ENCODE results near the gene UCN. TPM values are rescaled to one million over a fixed set of nuclear protein-coding genes. Genes with fewer than 3 reads are reported as not detected.

Gene UCN
- total RNA-seq, 4 donors from 2014 or later: 2.3 to 8.5 (median 2.3) TPM; not detected in 1

GRCh38 chr2:27258051-27258450 is 50.2 kb downstream of the UCN start:
- TF ChIP-seq CTCF (IDR thresholded peaks at IDR 0.05): no peak
- no peak for TF ChIP-seq POLR2A (IDR thresholded peaks at IDR 0.05)
- DNase-seq: no peak
- Histone ChIP-seq H3K36me3 (no peaks in the 10 kb centered on the region), H3K4me3 (no peak overlapping the region), H3K27ac (no peak overlapping the region), H3K4me1 (peaks cover 0 to 12% of the 10 kb centered on the region in 2 donors), H3K9me3 (no peaks in the 10 kb centered on the region), H3K27me3 (peaks cover 13 to 15% of the 10 kb centered on the region in 2 donors)
- intact Hi-C loops (cut with DNase I; ENCODE audit: low total_unique reads): no loop called here

Other genes with a start within 250 kb of the UCN start
- 100 to 1,000 TPM in 3 of 4 donors, 10 to 100 TPM in 1; 76.3 to 387 (median 237) TPM for gene OST4, start 236.8 kb downstream of the UCN start, total RNA-seq
- 100 to 1,000 TPM; 107 to 377 (median 224) TPM for gene EMILIN1, start 229.8 kb downstream of the UCN start, total RNA-seq
- 10 to 100 TPM in 1 of 4 donors, 1 to 10 TPM in 3; 1.0 to 21.6 (median 5.4) TPM for gene KHK, start 221.7 kb downstream of the UCN start, total RNA-seq
- 10 to 100 TPM in 2 of 4 donors, 1 to 10 TPM in 2; 2.3 to 22.9 (median 9.7) TPM for gene CGREF1, start 189.3 kb downstream of the UCN start, total RNA-seq
- 1 to 10 TPM in 1 of 4 donors, not detected in 3; 1.2 TPM for gene ABHD1, start 184.6 kb downstream of the UCN start, total RNA-seq
- 10 to 100 TPM; 37.7 to 91.0 (median 62.9) TPM for gene PREB, start 173.8 kb downstream of the UCN start, total RNA-seq
- not detected for gene PRR30, start 169.0 kb downstream of the UCN start, total RNA-seq
- 10 to 100 TPM; 19.4 to 84.6 (median 32.0) TPM for gene TCF23, start 159.4 kb downstream of the UCN start, total RNA-seq
- 100 to 1,000 TPM; 105 to 235 (median 144) TPM for gene ATRAID, start 96.4 kb downstream of the UCN start, total RNA-seq
- 10 to 100 TPM; 20.5 to 69.7 (median 60.5) TPM for gene SLC5A6, start 96.2 kb downstream of the UCN start, total RNA-seq
- 10 to 100 TPM in 3 of 4 donors, 1 to 10 TPM in 1; 5.9 to 47.2 (median 31.3) TPM for gene CAD, start 91.1 kb downstream of the UCN start, total RNA-seq
- 1 to 10 TPM in 1 of 4 donors, under 1 TPM in 2, not detected in 1; 0.35 to 2.1 (median 0.88) TPM for gene SLC30A3, start 45.4 kb downstream of the UCN start, total RNA-seq
- gene DNAJC5G, start 33.0 kb downstream of the UCN start, total RNA-seq: 1 to 10 TPM in 2 of 4 donors, under 1 TPM in 1, not detected in 1; 0.77 to 3.9 (median 1.5) TPM
- 1 to 10 TPM in 1 of 4 donors, under 1 TPM in 3; 0.26 to 5.0 (median 0.58) TPM for gene TRIM54, start 26.0 kb downstream of the UCN start, total RNA-seq
- 10 to 100 TPM; 41.8 to 60.0 (median 50.6) TPM for gene MPV17, start 14.7 kb upstream of the UCN start, total RNA-seq
- gene GTF3C2, start 48.3 kb upstream of the UCN start, total RNA-seq: 10 to 100 TPM; 21.3 to 70.6 (median 31.2) TPM
- 10 to 100 TPM in 3 of 4 donors, 1 to 10 TPM in 1; 7.9 to 51.7 (median 13.8) TPM for gene EIF2B4, start 61.9 kb upstream of the UCN start, total RNA-seq
- 10 to 100 TPM; 89.4 to 91.5 (median 90.8) TPM for gene SNX17, start 62.2 kb upstream of the UCN start, total RNA-seq
- 10 to 100 TPM in 3 of 4 donors, under 1 TPM in 1; 0.88 to 16.1 (median 12.0) TPM for gene ZNF513, start 72.3 kb upstream of the UCN start, total RNA-seq
- gene PPM1G, start 101.1 kb upstream of the UCN start, total RNA-seq: 10 to 100 TPM; 15.9 to 54.1 (median 42.2) TPM
- 100 to 1,000 TPM in 2 of 4 donors, 10 to 100 TPM in 2; 57.6 to 148 (median 83.5) TPM for gene NRBP1, start 120.2 kb upstream of the UCN start, total RNA-seq
- gene KRTCAP3, start 133.9 kb upstream of the UCN start, total RNA-seq: 1 to 10 TPM in 3 of 4 donors, not detected in 1; 1.9 to 8.8 (median 2.6) TPM
- gene IFT172, start 181.3 kb upstream of the UCN start, total RNA-seq: 10 to 100 TPM in 3 of 4 donors, 1 to 10 TPM in 1; 9.7 to 63.1 (median 48.2) TPM
- 1 to 10 TPM in 3 of 4 donors, under 1 TPM in 1; 0.59 to 9.1 (median 7.4) TPM for gene FNDC4, start 186.8 kb upstream of the UCN start, total RNA-seq
- gene GCKR, start 188.4 kb upstream of the UCN start, total RNA-seq: under 1 TPM in 2 of 4 donors, not detected in 2; 0.61 to 0.69 TPM

Data from uterus (tissue), 4 donors.